Endothelial cell of umbilical vein (primary cell): ENCODE data around the gene GRIK1. TPM values are rescaled to one million over a fixed set of nuclear protein-coding genes. Genes with fewer than 3 reads are reported as not detected.

ENCODE experiments used
- BruUV-seq: library from RNA; stranded (reverse); fragments of 400-500 nt; replicated peaks from 2 replicates; lab custom pipeline; 2021; lab: Mats Ljungman, UMichigan
- CTCF ChIA-PET: fragments of 300-600, 350-600 bp; sonication (Branson Sonifier 250); formaldehyde crosslinking; loops from one replicate; lab custom pipeline; 2021; ENCODE audit warnings: antibody characterized with exemption, inconsistent platforms; lab: Charles Lee
- POLR2A ChIA-PET: fragments of 300-600, 350-600 bp; sonication (Branson Sonifier 250); formaldehyde crosslinking; loops from one replicate; lab custom pipeline; 2021; ENCODE audit warnings: antibody characterized with exemption, inconsistent platforms; lab: Charles Lee
- DNase-seq: peaks from one replicate; pipeline ENCODE4 v3.0.0-alpha.2; 2011; ENCODE audit warnings: low read depth, low spot score
- FAIRE-seq: peaks from 2 replicates; lab custom pipeline; 2011; peaks lifted over from hg19 to GRCh38; lab: Jason Lieb, UNC
- H2AFZ ChIP-seq: 2 replicates; pipeline ENCODE4 v1.6.0; 2012; ENCODE audit warnings: low read depth, low read length, control low read depth, inconsistent platforms
- H3K27ac ChIP-seq: 2 replicates; pipeline ENCODE4 v1.5.1; 2011; ENCODE audit warnings: low read depth, mild to moderate bottlenecking, control low read depth, low read length, moderate library complexity; ENCODE audit not compliant: insufficient read depth
- H3K27me3 ChIP-seq, 2 experiments: 2 replicates each; pipeline versions ENCODE4 v1.6.0 to v1.6.1; 2011; ENCODE audit warnings: low read length in 2 of 2, mixed read lengths in 1 of 2; ENCODE audit not compliant: control insufficient read depth in 2 of 2, insufficient read depth in 2 of 2
- H3K36me3 ChIP-seq, 2 experiments: 2 replicates in 1 of 2; 3 replicates in 1 of 2; pipeline ENCODE4 v1.5.1; 2011; ENCODE audit warnings: low read length in 2 of 2, mild to moderate bottlenecking in 1 of 2, moderate library complexity in 1 of 2; ENCODE audit not compliant: control insufficient read depth in 2 of 2, insufficient read depth in 2 of 2; ENCODE audit errors: extremely low read depth in 1 of 2
- H3K4me1 ChIP-seq: 3 replicates; pipeline ENCODE4 v1.5.1; 2011; ENCODE audit warnings: mild to moderate bottlenecking, low read length; ENCODE audit not compliant: control insufficient read depth, insufficient read depth; ENCODE audit errors: extremely low read depth
- H3K4me2 ChIP-seq: 2 replicates; pipeline ENCODE4 v1.6.1; 2011; ENCODE audit warnings: low read length, control low read depth, mixed read lengths; ENCODE audit not compliant: insufficient read depth
- H3K4me3 ChIP-seq, 3 experiments: fragments of 200-600 bp in 1 of 3; sonication (generic), shearing (Covaris generic) in 1 of 3; replicated peaks in 1 of 3; 2 replicates each; pipeline ENCODE4 v1.5.1; 2011 to 2016; ENCODE audit warnings: control low read depth in 3 of 3, low read length in 3 of 3, mild to moderate bottlenecking in 2 of 3, inconsistent platforms in 1 of 3, low read depth in 1 of 3, moderate library complexity in 1 of 3; ENCODE audit not compliant: insufficient read depth in 1 of 3
- H3K79me2 ChIP-seq: 2 replicates; pipeline ENCODE4 v1.6.0; 2012; ENCODE audit warnings: low read length, inconsistent platforms; ENCODE audit not compliant: control insufficient read depth, insufficient read depth
- H3K9ac ChIP-seq: replicated peaks from 2 replicates; pipeline ENCODE3; 2011; ENCODE audit warnings: low read length, control low read depth; ENCODE audit not compliant: insufficient read depth; ENCODE audit errors: extremely low read depth
- H3K9me1 ChIP-seq: replicated peaks from 3 replicates; pipeline ENCODE4 v1.6.0; 2011; ENCODE audit warnings: mild to moderate bottlenecking, low read length; ENCODE audit not compliant: control insufficient read depth, insufficient read depth; ENCODE audit errors: extremely low read depth
- H3K9me3 ChIP-seq: replicated peaks from 2 replicates; pipeline ENCODE4 v1.5.1; 2012; ENCODE audit warnings: low read length, inconsistent platforms; ENCODE audit not compliant: control insufficient read depth, insufficient read depth
- H4K20me1 ChIP-seq: replicated peaks from 2 replicates; pipeline ENCODE3; 2011; ENCODE audit warnings: mild to moderate bottlenecking, low read length; ENCODE audit not compliant: control insufficient read depth, insufficient read depth; ENCODE audit errors: extremely low read depth
- EZH2 ChIP-seq: IDR thresholded peaks from 2 replicates; pipeline ENCODE4 v1.6.1; 2012; ENCODE audit warnings: borderline replicate concordance, low read depth, mild to moderate bottlenecking, moderate library complexity, low read length, inconsistent platforms; ENCODE audit not compliant: severe bottlenecking
- FOS ChIP-seq: IDR thresholded peaks from 2 replicates; pipeline ENCODE4 v1.6.1; 2011; ENCODE audit warnings: mild to moderate bottlenecking, low read length, moderate library complexity, borderline replicate concordance; ENCODE audit not compliant: insufficient read depth
- GATA2 ChIP-seq: IDR thresholded peaks from 2 replicates; pipeline ENCODE4 v1.7.0; 2011; ENCODE audit warnings: low read depth, mild to moderate bottlenecking, moderate library complexity, mixed read lengths, low read length; ENCODE audit not compliant: insufficient read length, insufficient read depth
- JUN ChIP-seq: IDR thresholded peaks from 2 replicates; pipeline ENCODE4 v1.6.1; 2011; ENCODE audit warnings: borderline replicate concordance, low read depth; ENCODE audit not compliant: insufficient read length, insufficient read depth
- MYC ChIP-seq: IDR thresholded peaks from one replicate; pipeline ENCODE4 v1.6.1; 2011; ENCODE audit warnings: mild to moderate bottlenecking, low read depth, low read length
- POLR2A ChIP-seq: IDR thresholded peaks from 2 replicates; pipeline ENCODE4 v1.6.1; 2012; ENCODE audit warnings: low read depth, mild to moderate bottlenecking, control low read depth, low read length
- POLR2AphosphoS5 ChIP-seq: IDR thresholded peaks from 2 replicates; pipeline ENCODE4 v1.6.1; 2012; ENCODE audit warnings: low read depth, mild to moderate bottlenecking, control low read depth, low read length, moderate library complexity; ENCODE audit not compliant: insufficient read depth
- dilution Hi-C: fragments of 300-500 bp; cut with MboI; formaldehyde crosslinking; loops from one replicate; pipeline ENCODE4 v1.15.0; 2019; ENCODE audit warnings: low sequenced_read_pairs; ENCODE audit not compliant: extremely low pct_ligation_motif_present
- intact Hi-C: fragments of 100-400 bp; cut with micrococcal nuclease; formaldehyde crosslinking; loops from one replicate; pipeline ENCODE4 v1.10.0; 2022
- polyA plus RNA-seq, 4 experiments: library from polyadenylated mRNA; depleted of rRNA in 3 of 4; stranded (reverse) in 3 of 4; unstranded in 1 of 4; fragments of >200 nt; gene quantifications; 2 replicates each; pipeline versions ENCODE4 v1.2.1 to v1.2.3, GENCODE V29; 2011 to 2012; ENCODE audit warnings: missing spikeins in 1 of 4
- total RNA-seq: library from RNA; stranded (reverse); gene quantifications from 2 replicates; pipeline ENCODE4 v1.2.3, GENCODE V29; 2021
- TF ChIP-seq, protein P1 (sequence below): IDR thresholded peaks from 2 replicates; pipeline ENCODE4 v1.6.1; 2011; ENCODE audit not compliant: insufficient read depth, insufficient read length
- TF ChIP-seq, protein P2 (sequence below), 2 donors: IDR thresholded peaks; 1 replicate in 1 of 2; 2 replicates in 1 of 2; pipeline ENCODE4 v1.5.1; 2011; ENCODE audit warnings: low read length in 2 of 2, mild to moderate bottlenecking in 2 of 2, moderate library complexity in 2 of 2, control low read depth in 1 of 2, inconsistent platforms in 1 of 2, low read depth in 1 of 2; ENCODE audit not compliant: insufficient read depth in 1 of 2; ENCODE audit errors: extremely low read depth in 1 of 2

The GRIK1 gene
- total and polyA plus RNA-seq, 2 donors (not counting 3 experiments of a cell fraction or from before 2014, with no cell fraction given), result not detected

DNA sequence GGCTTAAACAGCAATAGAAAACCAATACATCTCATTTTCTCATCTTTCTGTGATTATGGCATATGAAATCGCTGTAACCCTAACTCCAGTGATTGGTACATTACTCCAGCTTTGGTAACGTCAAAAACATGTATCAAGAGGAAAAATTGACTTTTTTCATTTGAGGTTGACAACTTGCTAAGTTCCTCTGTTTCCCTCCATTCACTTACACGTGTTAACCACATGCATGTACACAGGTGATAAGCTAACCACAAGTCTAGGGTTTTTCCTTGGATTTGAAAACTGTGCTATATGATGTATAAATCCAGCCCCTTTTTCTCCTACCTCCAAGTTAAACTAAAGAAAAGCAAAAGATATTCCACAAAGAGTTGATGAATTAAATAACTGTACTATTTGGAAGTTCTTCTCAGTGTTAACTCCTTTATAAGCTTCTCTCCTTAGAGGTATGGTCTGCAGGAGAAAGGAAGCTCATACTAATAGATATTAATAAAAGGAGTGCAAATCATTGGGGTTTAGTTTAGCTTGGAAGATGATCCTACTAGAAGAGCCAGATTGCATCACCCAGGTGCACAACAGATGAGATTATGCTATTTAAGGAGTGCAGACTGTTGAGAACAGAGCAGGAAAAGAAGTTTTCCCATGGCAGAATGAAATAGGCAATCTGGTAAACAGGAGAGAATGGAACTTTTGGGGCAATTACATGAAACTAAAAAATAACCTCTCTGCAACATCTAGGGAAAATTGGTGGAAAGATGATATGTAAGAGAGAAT, 277.9 kb downstream of the GRIK1 start:
- CTCF ChIA-PET, result interaction anchor here (1.6 kb wide), 1 partner anchor 61 kb away, joined by 4 read pairs; no protein-coding TSS in a partner anchor
- H3K4me2 ChIP-seq, result no peak overlapping the region

More for the DNA sequence above, 277.9 kb downstream of the GRIK1 start:
- Histone ChIP-seq H4K20me1 (no peaks in the 10 kb centered on the region), H3K9me3 (no peaks in the 10 kb centered on the region), H2AFZ (no peak overlapping the region), H3K4me1 (peaks cover 21% of the 10 kb centered on the region), H3K27ac (no peak overlapping the region), H3K79me2 (no peaks in the 10 kb centered on the region), H3K4me3 (no peak overlapping the region), H3K27me3 (no peaks in the 10 kb centered on the region), H3K36me3 (no peaks in the 10 kb centered on the region), H3K9ac (no peak overlapping the region), H3K9me1 (no peaks in the 10 kb centered on the region)
- no TSS peak for BruUV-seq
- FAIRE-seq, result no peak
- no peak for DNase-seq
- TF ChIP-seq JUN, result no peak
- TF ChIP-seq POLR2A, result no peak
- TF ChIP-seq FOS, result no peak
- no peak for TF ChIP-seq MYC
- TF ChIP-seq GATA2, result no peak
- TF ChIP-seq, protein P1, sequence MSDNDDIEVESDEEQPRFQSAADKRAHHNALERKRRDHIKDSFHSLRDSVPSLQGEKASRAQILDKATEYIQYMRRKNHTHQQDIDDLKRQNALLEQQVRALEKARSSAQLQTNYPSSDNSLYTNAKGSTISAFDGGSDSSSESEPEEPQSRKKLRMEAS, result no peak
- TF ChIP-seq, protein P2, sequence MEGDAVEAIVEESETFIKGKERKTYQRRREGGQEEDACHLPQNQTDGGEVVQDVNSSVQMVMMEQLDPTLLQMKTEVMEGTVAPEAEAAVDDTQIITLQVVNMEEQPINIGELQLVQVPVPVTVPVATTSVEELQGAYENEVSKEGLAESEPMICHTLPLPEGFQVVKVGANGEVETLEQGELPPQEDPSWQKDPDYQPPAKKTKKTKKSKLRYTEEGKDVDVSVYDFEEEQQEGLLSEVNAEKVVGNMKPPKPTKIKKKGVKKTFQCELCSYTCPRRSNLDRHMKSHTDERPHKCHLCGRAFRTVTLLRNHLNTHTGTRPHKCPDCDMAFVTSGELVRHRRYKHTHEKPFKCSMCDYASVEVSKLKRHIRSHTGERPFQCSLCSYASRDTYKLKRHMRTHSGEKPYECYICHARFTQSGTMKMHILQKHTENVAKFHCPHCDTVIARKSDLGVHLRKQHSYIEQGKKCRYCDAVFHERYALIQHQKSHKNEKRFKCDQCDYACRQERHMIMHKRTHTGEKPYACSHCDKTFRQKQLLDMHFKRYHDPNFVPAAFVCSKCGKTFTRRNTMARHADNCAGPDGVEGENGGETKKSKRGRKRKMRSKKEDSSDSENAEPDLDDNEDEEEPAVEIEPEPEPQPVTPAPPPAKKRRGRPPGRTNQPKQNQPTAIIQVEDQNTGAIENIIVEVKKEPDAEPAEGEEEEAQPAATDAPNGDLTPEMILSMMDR (IDR thresholded peaks at IDR 0.05; ENCODE audit: extremely low read depth in 1 of 2, insufficient read depth in 1 of 2, low read depth in 1 of 2, low read length in 2 of 2), result no peak
- TF ChIP-seq EZH2, result no peak
- no peak for TF ChIP-seq POLR2AphosphoS5
- dilution Hi-C loops, result no loop called here
- POLR2A ChIA-PET, result no interaction called here
- intact Hi-C loops, result no loop called here
